BLaER1 treated with 17β-estradiol and CSF1 and Interleukin-3, amounts not matched to agents 10 nM and 100 nM (cell line): ENCODE data around the gene TMCO6.
"Not testable (repeated sequence)": the region's sequence is repeated elsewhere in the genome, so short reads cannot be mapped to it uniquely, and the experiment has no call there.

ENCODE experiments used
- H3K27ac ChIP-seq, 11 experiments: shearing (Covaris generic); formaldehyde crosslinking; 2 replicates each; pipeline ENCODE4 v1.8.1; 2022
- H3K27me3 ChIP-seq, 11 experiments: shearing (Covaris generic); formaldehyde crosslinking; 2 replicates each; pipeline ENCODE4 v1.8.1; 2022
- H3K36me3 ChIP-seq, 11 experiments: shearing (Covaris generic); formaldehyde crosslinking; 2 replicates each; pipeline ENCODE4 v1.8.1; 2022
- H3K4me1 ChIP-seq, 10 experiments: shearing (Covaris generic); formaldehyde crosslinking; 2 replicates each; pipeline ENCODE4 v1.8.1; 2022
- H3K4me2 ChIP-seq, 11 experiments: shearing (Covaris generic); formaldehyde crosslinking; 2 replicates each; pipeline ENCODE4 v1.8.1; 2022
- H3K4me3 ChIP-seq, 10 experiments: shearing (Covaris generic); formaldehyde crosslinking; 2 replicates each; pipeline ENCODE4 v1.8.1; 2022
- H3K9ac ChIP-seq, 11 experiments: shearing (Covaris generic); formaldehyde crosslinking; 2 replicates each; pipeline ENCODE4 v1.8.1; 2022
- H3K9me3 ChIP-seq, 11 experiments: shearing (Covaris generic); formaldehyde crosslinking; replicated peaks in 1 of 11; 2 replicates each; pipeline ENCODE4 v1.8.1; 2022
- H4K20me1 ChIP-seq, 11 experiments: shearing (Covaris generic); formaldehyde crosslinking; 2 replicates each; pipeline ENCODE4 v1.8.1; 2022
- Cebpa-rat ChIP-seq, 11 experiments: shearing (Covaris generic); IDR thresholded peaks; 2 replicates each; pipeline ENCODE4 v1.8.1; 2022

TMCO6 gene

GRCh38 chr5:140664030-140664358 is 24.7 kb downstream of the TMCO6 start:
- no peaks in the 10 kb centered on the region for H3K9me3 ChIP-seq
- no peaks in the 10 kb centered on the region for H3K27me3 ChIP-seq
- H4K20me1 ChIP-seq = peaks cover 4 to 40% (median 31%) of the 10 kb centered on the region in 11 experiments; a peak in 18 of 22 replicates
- peaks cover 65 to 77% (median 73%) of the 10 kb centered on the region in 11 experiments for H3K36me3 ChIP-seq
- peak overlapping the region; percentile 71 to 90 (median 85) for H3K27ac ChIP-seq
- TF ChIP-seq Cebpa-rat (IDR thresholded peaks at IDR 0.05) = no peak
- H3K9ac ChIP-seq = peak overlapping the region; percentile 77 to 92 (median 85)
- H3K4me2 ChIP-seq = peak overlapping the region; percentile 81 to 99 (median 87)
- peaks cover 22 to 58% (median 32%) of the 10 kb centered on the region in 10 experiments for H3K4me1 ChIP-seq
- H3K4me3 ChIP-seq = peak overlapping the region; percentile 80 to 99 (median 94)

GRCh38 chr5:140664359-140665119 is 25.3 kb downstream of the TMCO6 start, which contains the start of gene WDR55:
Gene WDR55, plus strand, starts transcription at chr5:140664904. Its CDS starts 9 bp downstream, at chr5:140664913.
- no peaks in the 10 kb centered on the region for H3K27me3 ChIP-seq
- H3K36me3 ChIP-seq = peaks cover 65 to 77% (median 73%) of the 10 kb centered on the region in 11 experiments
- no peak for TF ChIP-seq Cebpa-rat (IDR thresholded peaks at IDR 0.05)
- peaks cover 22 to 58% (median 32%) of the 10 kb centered on the region in 10 experiments for H3K4me1 ChIP-seq
- H3K9ac ChIP-seq = peak within 1 kb of the TSS; percentile 77 to 92 (median 85)
- H3K27ac ChIP-seq = peak within 1 kb of the TSS; percentile 71 to 90 (median 85)
- H4K20me1 ChIP-seq = peaks cover 4 to 46% (median 37%) of the 10 kb centered on the region in 11 experiments; a peak in 18 of 22 replicates
- H3K4me3 ChIP-seq = peak within 1 kb of the TSS; percentile 80 to 99 (median 94)
- no peaks in the 10 kb centered on the region for H3K9me3 ChIP-seq
- peak within 1 kb of the TSS; percentile 81 to 99 (median 87) for H3K4me2 ChIP-seq

- H3K36me3 ChIP-seq = peaks cover 89 to 100% (median 96%) of the 10 kb centered on the region in 11 experiments
- peaks cover 5 to 28% (median 14%) of the 10 kb centered on the region in 10 experiments for H3K4me1 ChIP-seq
- not testable (repeated sequence) for H3K9me3 ChIP-seq, H3K27ac ChIP-seq, H3K9ac ChIP-seq, H3K4me2 ChIP-seq, H3K27me3 ChIP-seq, H3K4me3 ChIP-seq
- peaks cover 8 to 97% (median 69%) of the 10 kb centered on the region in 11 experiments; a peak in 19 of 22 replicates for H4K20me1 ChIP-seq
These were observed 31.8 kb downstream of the TMCO6 start for GRCh38 chr5:140671035-140671434.

- H4K20me1 ChIP-seq = peaks cover 8 to 97% (median 63%) of the 10 kb centered on the region in 11 experiments; a peak in 19 of 22 replicates
- no peaks in the 10 kb centered on the region for H3K9me3 ChIP-seq
- H3K27me3 ChIP-seq = no peaks in the 10 kb centered on the region
- H3K36me3 ChIP-seq = peaks cover 95 to 100% (median 99%) of the 10 kb centered on the region in 11 experiments
- H3K9ac ChIP-seq = no peak overlapping the region
- no peak overlapping the region for H3K27ac ChIP-seq
- TF ChIP-seq Cebpa-rat (IDR thresholded peaks at IDR 0.05) = no peak
- H3K4me1 ChIP-seq = peaks cover 0 to 22% (median 9%) of the 10 kb centered on the region in 10 experiments; a peak in 17 of 20 replicates
- H3K4me2 ChIP-seq = no peak overlapping the region
- no peak overlapping the region for H3K4me3 ChIP-seq
These were observed 32.3 kb downstream of the TMCO6 start for GRCh38 chr5:140671472-140672125.

GRCh38 chr5:140672455-140673186 is 33.4 kb downstream of the TMCO6 start:
- Histone ChIP-seq H3K4me2 (no peak overlapping the region), H3K4me1 (peaks cover 0 to 12% (median 0%) of the 10 kb centered on the region in 10 experiments; a peak in 5 of 20 replicates), H3K9me3 (no peaks in the 10 kb centered on the region), H3K4me3 (no peak overlapping the region), H3K27ac (no peak overlapping the region), H4K20me1 (peaks cover 4 to 93% (median 57%) of the 10 kb centered on the region in 11 experiments; a peak in 18 of 22 replicates), H3K36me3 (peaks cover 97 to 100% (median 99%) of the 10 kb centered on the region in 11 experiments), H3K27me3 (no peaks in the 10 kb centered on the region), H3K9ac (no peak overlapping the region)
- no peak for TF ChIP-seq Cebpa-rat (IDR thresholded peaks at IDR 0.05)

GRCh38 chr5:140673187-140673976 is 34.1 kb downstream of the TMCO6 start, which contains the start of gene DND1:
Gene DND1, minus strand, starts transcription at chr5:140673576. Its CDS starts 34 bp downstream, at chr5:140673542.
- Histone ChIP-seq H3K4me1 (peaks cover 0 to 5% (median 0%) of the 10 kb centered on the region in 10 experiments; a peak in 1 of 20 replicates), H3K27me3 (no peaks in the 10 kb centered on the region), H3K9me3 (no peaks in the 10 kb centered on the region), H4K20me1 (peaks cover 4 to 85% (median 49%) of the 10 kb centered on the region in 11 experiments; a peak in 18 of 22 replicates), H3K4me2 (no peak within 1 kb of the TSS), H3K27ac (no peak within 1 kb of the TSS), H3K9ac (no peak within 1 kb of the TSS), H3K4me3 (no peak within 1 kb of the TSS), H3K36me3 (peaks cover 97 to 100% (median 99%) of the 10 kb centered on the region in 11 experiments)
- no peak for TF ChIP-seq Cebpa-rat (IDR thresholded peaks at IDR 0.05)

GRCh38 chr5:140674211-140674610 is 35.0 kb downstream of the TMCO6 start:
- H3K4me2 ChIP-seq = no peak overlapping the region
- H3K36me3 ChIP-seq = peaks cover 96 to 100% (median 99%) of the 10 kb centered on the region in 11 experiments
- peaks cover 4 to 77% (median 41%) of the 10 kb centered on the region in 11 experiments; a peak in 17 of 22 replicates for H4K20me1 ChIP-seq
- H3K27me3 ChIP-seq = no peaks in the 10 kb centered on the region
- H3K9ac ChIP-seq = no peak overlapping the region
- no peak overlapping the region for H3K27ac ChIP-seq
- TF ChIP-seq Cebpa-rat (IDR thresholded peaks at IDR 0.05) = no peak
- H3K9me3 ChIP-seq = no peaks in the 10 kb centered on the region
- no peak overlapping the region for H3K4me3 ChIP-seq
- H3K4me1 ChIP-seq = no peaks in the 10 kb centered on the region

GRCh38 chr5:140674629-140675028 is 35.4 kb downstream of the TMCO6 start:
- peaks cover 4 to 75% (median 37%) of the 10 kb centered on the region in 11 experiments; a peak in 17 of 22 replicates for H4K20me1 ChIP-seq
- H3K9ac ChIP-seq = no peak overlapping the region
- no peaks in the 10 kb centered on the region for H3K4me1 ChIP-seq
- H3K27ac ChIP-seq = no peak overlapping the region
- no peaks in the 10 kb centered on the region for H3K9me3 ChIP-seq
- TF ChIP-seq Cebpa-rat (IDR thresholded peaks at IDR 0.05) = no peak
- H3K4me3 ChIP-seq = no peak overlapping the region
- H3K27me3 ChIP-seq = no peaks in the 10 kb centered on the region
- peaks cover 96 to 100% (median 99%) of the 10 kb centered on the region in 11 experiments for H3K36me3 ChIP-seq
- no peak overlapping the region for H3K4me2 ChIP-seq
